SKM-1 treated with dmso at 0.1 percent for 144 hours (cell line): Measurements from ENCODE around the gene AQP6.

Experiments used
- DNase-seq: peaks from one replicate; lab custom pipeline; 2025; ENCODE audit not compliant: unreplicated experiment; lab: John Stamatoyannopoulos, UW

The AQP6 gene

DNA sequence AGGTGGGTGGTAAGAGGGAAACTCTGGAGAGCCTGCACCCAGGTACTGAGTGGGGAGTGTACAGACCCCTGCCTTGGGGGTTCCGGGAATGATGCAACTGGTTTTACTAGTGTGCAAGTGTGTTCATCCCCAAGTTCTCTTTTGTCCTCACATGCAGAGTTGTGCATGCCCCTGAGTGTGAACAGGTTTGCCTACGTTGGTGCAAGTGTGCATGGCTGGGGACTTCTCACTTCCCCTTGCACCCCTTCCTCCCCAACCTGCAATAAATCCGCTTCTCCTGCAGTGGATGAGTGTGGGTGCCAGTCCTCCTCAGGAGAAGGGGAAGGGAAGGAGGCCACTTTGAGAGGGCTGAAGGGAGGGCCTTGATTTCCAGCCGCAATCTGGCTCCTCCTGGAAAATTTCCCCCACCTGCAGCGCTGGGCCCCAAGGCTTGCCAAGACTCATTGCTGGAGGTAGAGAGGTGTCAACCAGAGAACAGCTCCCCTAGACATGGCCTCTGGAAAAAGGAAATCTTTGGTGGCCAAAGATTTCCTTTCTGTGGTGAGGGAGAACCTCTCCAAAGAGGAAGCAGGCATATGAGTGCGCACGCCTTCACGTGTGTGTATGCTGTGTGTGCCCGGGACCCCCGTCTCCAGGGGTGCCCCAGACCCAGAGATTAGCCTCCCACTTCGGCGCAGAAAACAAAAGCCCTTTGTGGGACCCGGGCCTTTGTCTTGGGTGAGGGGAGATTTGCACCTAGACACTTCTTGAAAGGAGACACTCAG, 16.7 kb upstream of the AQP6 start:
- DNase-seq = no peak

DNA sequence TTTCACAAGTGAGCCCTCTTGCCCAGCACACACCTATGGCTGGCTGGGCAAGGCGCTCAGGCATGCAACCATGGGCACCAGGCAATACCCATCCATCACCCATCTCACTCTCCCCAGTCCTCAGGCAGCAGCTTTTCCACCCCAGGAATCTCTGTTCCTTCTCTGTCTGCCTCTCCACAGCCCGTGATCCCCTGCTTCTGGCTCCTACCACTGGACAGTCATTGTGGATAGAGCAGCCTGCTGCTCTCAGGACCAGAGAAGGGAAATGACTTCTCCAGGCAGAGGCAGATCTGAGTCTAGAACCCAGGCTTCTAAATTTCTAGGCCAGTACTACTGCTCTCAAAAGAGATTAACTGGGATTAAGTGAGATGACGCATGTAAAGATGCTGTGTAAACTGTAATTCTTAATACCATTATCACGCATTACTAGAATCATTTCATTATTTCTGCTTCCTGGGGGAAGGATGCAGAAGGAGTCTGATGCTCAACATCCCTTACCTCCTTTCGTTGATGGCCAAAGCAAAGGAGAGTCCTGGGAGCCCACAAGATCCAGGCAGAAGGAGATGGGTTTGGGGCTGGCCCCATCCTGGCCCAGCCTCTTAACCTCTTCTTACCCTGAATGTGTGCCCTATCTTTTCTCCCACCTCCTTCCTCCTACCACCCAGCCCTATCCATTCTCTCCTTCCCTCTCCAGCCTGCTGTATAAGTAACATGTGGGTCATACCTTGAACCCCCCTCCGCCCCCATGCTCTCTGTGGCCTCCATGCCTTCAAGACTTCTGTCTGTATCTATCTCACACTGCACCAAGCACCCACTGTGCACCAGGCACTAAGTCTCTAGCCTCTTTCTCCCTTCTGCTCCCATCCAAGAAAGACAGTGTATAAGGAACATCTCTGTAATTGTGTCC, 15.8 kb upstream of the AQP6 start:
- no peak for DNase-seq

DNA sequence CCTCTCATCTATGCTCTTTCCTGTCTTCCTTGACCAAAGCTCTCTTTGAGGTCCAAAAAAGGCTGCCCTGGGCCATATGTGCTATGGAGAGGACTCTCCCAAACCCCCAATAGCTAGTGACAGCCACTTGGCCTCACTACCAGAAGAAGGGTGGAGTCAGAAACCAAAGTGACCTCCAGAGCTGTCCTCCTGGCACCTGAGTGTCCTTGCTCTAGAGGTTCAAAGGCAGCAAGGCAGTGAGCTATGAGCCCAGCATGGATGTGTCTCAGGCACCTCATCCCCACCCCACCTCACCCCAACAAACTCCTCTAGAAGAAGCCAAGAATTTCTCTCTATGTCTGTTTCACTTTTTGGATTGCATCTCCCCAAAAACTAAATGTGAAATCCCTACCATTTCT, 15.2 kb upstream of the AQP6 start:
- no peak for DNase-seq

DNA sequence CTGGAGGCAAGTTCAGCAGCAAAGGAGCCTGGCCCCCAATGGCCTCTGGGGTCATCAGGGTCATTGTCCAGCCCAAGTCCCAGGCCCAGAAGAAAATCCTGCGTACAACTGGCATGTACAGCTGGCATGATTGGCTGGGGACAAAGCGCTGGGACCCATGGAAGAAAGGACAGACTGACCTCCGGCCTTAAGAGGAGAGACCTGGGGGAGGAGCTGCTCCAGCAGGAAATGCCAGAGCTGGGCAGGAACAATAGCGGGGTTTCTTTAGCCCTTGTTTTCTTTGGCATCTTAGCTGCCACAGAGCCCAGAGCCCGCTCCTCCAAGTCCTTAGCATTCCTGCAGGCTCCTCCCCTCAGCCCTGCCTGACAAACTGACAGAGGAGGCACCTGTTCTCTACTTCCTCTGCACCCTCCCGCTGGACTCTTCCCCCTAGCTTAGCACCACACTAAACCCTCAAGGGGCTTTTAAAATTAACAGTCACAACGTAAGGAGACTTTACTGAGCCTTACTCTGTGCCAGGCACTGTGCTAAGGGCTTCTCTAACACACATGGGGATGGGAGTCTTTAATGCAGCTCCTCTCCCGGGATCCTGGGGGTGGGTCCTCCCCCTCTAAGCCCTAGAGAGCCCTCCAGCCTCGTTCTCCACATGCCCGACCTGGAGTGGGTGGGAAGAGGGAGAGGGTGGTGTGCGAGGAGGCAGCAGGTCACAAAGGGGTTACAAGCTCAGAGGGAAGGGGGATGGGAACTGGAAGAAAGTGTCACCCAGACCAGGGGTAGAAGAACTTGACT, 12.9 kb upstream of the AQP6 start:
- DNase-seq = no peak

DNA sequence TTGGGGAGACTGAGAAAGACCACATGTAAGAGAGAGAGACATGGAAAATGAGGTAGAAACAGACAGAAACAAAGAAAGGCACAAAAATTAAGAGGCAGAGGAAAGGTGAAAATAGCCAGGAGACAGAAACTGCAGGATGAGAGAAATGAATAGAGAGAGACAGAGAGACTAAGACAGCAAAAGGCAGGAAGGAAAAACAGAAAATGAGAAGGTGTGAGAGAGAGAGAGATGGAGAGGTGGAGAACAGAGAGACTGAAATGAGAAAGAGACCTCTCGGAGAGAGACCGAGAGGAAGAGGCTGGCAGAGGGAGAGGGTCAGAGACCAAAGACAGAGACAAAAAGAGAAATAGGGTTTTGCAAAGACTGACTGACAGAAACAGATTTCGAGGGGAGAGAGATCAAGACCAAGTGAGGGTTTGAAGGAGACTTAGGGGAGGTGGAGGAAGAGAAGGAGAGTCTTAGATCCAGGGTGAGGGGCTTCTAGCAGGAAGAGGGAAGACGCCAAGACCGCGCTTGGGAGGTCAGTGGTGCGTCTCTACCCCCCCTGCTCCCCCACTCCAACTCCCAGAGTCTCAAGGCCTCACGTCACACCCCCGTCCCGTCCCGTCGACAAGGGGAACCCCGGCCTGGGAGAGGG, 12.2 kb upstream of the AQP6 start:
- DNase-seq = no peak

DNA sequence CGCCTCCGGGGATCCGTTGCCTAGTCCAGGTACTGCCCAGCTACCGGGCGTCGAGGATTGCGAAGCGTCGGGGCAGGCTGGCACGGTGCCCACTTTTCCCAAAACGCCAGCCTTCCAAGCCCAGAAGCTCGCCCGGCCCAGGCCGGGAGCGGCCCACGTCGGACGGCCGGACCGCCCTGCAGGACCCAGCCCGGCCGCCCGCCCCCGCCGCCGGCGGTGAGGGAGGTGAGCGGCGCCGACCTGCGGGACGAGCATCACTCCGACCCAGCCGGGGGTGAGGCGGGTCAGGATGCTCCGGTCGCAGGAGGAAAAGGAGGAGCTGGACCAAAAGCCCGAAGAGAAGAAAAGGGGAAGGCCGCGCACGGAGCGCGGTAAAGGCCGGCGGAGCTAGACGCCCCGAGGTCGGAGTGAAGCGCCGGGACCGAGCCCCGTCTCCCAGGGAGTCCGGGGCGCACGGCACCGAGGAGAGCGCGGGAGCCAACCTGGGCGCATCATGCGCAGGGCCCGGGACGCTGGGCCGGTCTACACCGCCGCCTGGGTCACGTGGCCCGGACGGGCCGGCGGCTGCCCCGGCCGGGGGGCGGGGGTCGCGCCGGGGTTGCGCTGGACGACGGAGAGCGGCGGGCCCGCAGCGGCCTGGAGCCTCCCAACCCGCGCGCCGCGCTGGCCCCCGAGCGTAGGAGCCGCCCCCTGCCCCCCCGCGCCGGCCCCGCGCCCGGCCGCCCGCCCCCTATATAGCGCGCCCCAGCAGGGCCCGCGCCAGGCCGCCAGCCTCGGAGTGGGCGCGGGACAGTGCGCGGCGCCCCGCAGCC, 11.4 kb upstream of the AQP6 start, which contains the start of gene AQP5:
Gene AQP5 (plus strand): TSS at position 762 of the 812 bp plus-strand sequence. CDS start 146 bp downstream, outside the sequence.
- DNase-seq = no peak

DNA sequence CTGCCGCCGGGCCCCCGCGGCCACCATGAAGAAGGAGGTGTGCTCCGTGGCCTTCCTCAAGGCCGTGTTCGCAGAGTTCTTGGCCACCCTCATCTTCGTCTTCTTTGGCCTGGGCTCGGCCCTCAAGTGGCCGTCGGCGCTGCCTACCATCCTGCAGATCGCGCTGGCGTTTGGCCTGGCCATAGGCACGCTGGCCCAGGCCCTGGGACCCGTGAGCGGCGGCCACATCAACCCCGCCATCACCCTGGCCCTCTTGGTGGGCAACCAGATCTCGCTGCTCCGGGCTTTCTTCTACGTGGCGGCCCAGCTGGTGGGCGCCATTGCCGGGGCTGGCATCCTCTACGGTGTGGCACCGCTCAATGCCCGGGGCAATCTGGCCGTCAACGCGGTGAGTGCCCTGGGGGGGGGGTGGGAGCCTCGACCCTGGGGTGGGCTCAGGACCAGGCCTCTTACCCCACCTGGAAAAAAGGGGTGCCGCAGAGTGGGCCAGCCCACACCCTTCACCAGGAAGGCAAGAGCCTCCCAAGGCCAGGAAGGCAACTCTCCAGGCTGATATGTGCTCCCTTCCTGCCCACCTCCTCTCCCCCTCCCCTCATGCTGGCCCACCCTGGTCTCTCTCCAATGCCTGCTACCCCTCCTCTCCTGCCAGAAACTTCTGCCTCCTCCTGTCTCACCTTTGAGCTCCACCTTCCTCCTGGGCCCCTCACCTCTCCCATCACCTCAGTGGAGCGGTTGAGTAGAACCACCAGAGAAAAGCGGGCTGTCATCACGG, 10.6 kb upstream of the AQP6 start:
- no peak for DNase-seq

DNA sequence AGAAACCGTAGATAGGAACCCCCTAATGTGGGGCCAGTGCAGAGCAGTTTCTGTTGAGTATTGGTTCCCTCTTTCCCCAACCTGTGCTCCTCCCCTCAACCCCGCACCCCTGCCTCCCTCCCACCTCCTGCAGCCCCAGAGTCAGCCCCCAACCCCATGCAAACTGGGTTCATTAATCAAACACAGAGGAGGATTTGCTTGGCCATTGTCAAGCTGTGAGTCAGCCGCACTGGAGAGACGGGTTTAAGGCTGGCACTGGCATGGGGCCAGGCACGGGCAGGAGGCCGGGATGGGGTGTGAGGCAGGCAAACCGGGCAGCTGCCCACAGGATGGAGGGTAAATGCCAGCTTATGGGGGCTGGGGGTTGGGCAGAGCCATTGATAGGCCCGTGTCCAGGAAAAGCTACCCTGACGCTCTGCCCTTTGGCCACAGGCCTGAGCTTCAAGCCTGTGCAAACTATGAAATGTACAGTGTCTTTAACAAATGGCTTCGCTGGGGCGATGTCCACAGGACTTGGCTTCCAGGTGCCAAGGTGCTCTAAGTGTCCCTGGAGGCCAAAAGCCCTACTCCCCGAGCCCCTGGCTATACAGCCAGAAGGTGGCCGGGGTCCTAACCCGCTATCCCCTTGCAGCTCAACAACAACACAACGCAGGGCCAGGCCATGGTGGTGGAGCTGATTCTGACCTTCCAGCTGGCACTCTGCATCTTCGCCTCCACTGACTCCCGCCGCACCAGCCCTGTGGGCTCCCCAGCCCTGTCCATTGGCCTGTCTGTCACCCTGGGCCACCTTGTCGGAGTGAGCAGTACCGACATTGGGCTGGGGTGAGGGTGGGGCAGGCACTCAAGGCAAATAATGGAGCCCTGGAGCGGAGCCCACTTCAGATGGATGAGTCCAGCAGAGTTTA, 9.6 kb upstream of the AQP6 start:
- no peak for DNase-seq

DNA sequence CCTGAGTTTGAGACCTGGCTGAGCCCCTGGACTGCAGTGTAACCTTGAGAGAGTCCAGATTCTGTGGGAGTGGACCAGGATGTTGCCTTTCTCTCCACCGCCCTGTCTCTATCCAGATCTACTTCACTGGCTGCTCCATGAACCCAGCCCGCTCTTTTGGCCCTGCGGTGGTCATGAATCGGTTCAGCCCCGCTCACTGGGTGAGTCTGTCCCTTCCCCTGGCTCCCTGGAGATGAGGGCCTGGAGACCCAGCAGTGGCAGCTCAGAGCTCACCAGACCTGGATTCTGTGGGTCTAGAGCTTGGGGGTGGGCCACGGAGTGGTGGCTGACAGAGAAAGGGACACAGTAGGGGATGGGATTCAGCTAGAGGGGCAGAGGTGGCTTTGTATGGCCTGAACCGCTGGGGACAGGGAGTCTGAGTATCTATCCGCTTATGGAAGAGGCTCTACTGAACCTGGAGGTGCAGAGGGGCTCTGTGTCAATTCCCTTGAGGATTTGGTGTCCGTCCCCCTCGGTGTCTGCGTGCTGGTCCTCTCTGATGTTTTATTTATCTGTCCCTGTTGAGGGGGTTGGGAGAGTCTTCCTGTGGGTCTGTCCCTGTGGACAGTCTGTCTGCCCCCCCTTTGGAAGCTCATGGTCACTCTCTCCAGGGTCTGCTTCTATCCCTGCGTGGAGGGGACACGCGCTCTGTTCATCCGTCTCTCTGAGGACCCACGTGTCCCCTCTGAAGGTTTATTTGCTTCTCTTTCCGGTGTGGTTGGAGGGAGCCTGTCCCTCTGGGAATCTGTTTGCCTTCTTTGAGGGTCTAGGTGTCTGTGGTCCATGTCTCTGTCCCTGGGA, 8.6 kb upstream of the AQP6 start:
- no peak for DNase-seq

DNA sequence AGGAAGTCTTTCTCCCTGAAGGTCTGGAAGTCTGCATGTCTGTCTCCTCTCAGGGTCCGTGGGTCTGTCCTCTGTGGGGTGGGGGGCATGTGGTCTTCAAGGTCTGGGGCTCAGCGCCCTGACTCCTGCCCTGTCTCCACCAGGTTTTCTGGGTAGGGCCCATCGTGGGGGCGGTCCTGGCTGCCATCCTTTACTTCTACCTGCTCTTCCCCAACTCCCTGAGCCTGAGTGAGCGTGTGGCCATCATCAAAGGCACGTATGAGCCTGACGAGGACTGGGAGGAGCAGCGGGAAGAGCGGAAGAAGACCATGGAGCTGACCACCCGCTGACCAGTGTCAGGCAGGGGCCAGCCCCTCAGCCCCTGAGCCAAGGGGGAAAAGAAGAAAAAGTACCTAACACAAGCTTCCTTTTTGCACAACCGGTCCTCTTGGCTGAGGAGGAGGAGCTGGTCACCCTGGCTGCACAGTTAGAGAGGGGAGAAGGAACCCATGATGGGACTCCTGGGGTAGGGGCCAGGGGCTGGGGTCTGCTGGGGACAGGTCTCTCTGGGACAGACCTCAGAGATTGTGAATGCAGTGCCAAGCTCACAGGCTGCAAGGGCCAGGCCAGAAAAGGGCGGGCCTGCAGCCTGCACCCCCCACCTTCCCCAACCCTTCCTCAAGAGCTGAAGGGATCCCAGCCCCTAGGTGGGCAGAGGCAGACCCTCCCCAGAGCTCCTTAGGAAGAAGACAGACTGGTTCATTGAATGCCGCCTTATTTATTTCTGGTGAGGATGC, 7.7 kb upstream of the AQP6 start:
- DNase-seq = no peak

DNA sequence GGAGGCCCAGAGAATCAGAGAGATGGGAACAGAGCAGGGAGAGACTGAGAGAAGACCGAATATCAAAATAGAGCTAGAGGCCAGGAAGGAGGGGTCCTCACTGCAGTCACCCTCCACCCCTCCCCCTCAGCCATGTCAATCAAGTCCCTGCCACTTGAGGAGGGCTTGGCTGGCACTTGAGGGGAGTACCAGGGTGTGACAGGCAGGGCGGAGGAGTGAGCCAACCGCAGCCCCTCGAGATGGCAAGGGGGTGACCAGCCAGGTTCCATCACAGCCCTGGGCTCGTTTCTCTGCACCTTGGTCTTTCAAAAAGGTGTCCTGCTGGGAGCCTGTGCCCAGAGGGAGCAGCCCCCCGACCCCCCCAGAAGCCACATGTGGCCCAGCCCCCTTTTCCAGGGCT, 6.9 kb upstream of the AQP6 start:
- no peak for DNase-seq

DNA sequence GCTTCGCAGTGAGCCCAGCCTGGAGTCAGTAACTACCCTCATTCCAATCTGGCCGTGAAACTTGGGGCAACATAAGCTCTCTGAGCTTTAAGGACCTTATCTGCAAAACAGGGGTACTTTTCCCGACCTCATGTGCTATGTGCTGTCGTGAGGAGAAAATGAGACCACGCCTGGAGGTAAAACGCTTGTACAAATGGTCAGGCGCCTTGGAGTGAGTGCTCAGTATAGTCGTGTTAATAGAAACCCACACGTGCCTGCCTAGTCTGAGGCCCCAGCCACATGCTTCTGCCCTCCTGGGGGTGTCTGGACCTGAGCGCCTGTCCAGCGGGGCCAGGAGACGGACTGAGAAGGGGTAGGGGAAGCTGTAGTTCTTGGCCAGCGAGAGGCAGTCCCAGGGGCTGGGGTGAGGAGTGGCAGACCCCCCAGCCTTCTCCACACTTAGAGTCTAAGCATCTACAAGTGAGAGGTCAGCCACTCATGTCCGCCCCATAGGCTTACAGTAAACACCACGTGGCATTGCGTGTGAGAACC, 6.2 kb upstream of the AQP6 start:
- DNase-seq = no peak

DNA sequence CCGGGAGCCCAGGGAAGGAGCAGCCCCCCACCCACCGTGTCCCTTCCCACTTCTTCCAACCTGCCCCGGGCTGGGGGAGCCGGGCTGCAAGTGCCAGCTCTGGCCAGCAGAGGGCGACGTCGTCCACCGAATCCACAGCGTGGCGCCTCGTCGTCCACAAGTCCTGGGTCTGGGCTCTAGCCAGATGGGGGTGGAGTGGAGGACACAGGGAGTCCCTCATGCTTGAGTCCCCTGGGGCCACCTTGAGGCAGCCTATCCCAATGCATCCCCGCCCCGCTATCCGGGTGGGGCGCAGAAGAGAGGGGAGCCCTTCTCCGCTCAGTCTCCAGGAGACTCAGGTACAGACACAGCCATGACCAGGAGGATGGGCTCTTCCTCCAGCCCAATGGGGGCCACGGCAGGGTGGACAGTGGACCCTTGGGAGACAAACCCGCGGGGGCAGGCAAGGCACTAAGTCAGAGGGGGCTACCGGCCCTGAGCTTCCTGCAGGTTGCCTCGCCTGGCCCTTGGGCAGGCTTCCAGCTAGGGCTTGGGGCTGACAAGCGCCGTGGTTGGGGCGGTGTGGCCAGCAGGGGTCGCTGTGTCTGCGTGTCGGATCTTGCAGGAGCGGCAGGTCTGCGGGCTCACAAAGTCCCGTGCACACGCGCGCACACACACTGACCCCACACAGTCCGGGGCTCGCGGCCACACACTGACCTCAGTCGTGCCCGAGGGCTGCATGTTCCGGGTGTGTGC, 5.5 kb upstream of the AQP6 start:
- peak; percentile 20 for DNase-seq

DNA sequence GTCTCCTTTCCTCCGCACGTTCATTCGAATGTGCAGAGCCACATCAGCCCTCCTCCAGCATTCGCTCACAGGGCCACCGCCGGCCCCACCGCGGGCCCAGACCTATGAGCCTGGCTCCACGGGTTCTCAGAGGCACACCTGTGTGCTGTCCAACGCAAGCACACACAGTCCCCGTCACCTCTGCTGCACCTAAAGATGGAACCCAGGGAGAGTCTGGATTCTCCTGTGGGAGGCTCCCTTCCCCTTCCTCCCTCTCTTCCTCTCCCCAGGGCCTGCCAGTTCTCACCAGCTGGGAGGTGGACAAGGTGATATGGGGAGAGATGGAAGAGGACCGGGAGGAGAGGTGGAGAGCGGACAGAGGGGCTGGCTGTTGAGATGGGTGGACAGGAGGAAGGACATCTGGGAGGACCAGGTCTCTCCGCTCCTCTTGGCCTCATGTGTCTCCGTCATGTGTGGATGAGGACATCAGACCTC, 4.9 kb upstream of the AQP6 start:
- no peak for DNase-seq

DNA sequence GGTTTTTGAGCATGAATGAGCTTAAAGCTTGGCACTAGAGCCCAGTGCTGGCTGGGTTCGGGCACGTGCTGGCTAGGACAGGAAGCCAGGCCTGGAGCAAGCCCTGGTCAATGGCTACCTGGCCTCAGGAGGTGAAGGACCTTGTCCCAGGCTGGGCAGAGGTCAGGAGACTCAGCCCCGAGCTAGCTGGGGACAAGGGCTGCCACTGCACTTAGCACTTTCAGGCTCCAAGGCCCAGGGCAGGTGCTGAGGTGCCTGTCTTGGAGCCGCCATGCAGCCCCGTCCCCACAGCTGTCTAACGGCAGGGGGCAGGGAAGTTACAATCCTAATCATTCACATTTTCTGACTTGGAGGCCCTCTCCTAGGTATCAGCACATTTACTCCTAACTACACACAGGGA, 4.3 kb upstream of the AQP6 start:
- DNase-seq = no peak

DNA sequence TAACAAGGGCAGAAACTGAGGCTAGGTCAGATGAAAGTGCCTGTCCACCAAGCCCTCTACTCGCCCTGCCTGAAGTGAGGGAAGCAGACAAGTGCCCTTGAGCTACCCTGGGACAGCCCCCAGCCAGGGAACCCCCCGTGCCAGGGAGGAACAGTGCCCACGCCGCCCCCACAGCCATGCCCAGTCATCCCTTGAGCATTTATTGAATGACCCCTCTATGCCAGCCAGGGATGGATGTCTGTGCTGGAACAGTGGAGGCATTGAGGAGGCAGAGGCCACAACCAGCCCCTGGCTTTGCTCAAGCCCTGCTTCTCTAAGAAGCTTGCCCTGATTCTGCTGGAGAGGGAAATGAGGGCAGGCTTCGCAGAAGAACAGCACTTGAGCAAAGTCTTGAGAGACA, 3.7 kb upstream of the AQP6 start:
- DNase-seq = no peak
